Measurements from ENCODE around the gene MGA. TPM values are rescaled to one million over a fixed set of nuclear protein-coding genes. Genes with fewer than 3 reads are reported as not detected.

The MGA gene
- total and polyA plus RNA-seq, 2 experiments from 2014 or later: 13.2 to 14.8 TPM

- H3K9me3 ChIP-seq (ENCODE audit: low read depth): no peaks in the 10 kb centered on the region
- H3K4me3 ChIP-seq: no peak overlapping the region
- no peak overlapping the region for H3K9ac ChIP-seq
- no peaks in the 10 kb centered on the region for H3K27me3 ChIP-seq (replicated peaks; ENCODE audit: insufficient read depth)
- 93 to 97% methylated on average over 10 of the region's 10 CpGs for WGBS, 2 experiments (ENCODE audit: low coverage in 1 of 2, low lambda C conversion rate in 2 of 2, missing lambda C conversion rate in 2 of 2)
- peaks cover 25% of the 10 kb centered on the region for H3K79me2 ChIP-seq (ENCODE audit: insufficient read depth)
- no peak overlapping the region for H2AFZ ChIP-seq
- DNase-seq: no peak
- H3K4me1 ChIP-seq (ENCODE audit: insufficient read depth): peaks cover 19% of the 10 kb centered on the region
- in situ Hi-C loops (cut with MboI): no loop called here
- H3K27ac ChIP-seq: no peak overlapping the region
- H3K4me2 ChIP-seq (ENCODE audit: unreplicated experiment): no peak overlapping the region
- H3K9me2 ChIP-seq (ENCODE audit: insufficient read depth): no peaks in the 10 kb centered on the region
- TF ChIP-seq EZH2phosphoT487 (IDR thresholded peaks at IDR 0.05; ENCODE audit: insufficient read depth, low read depth) (no peak), EZH2 (IDR thresholded peaks at IDR 0.05; ENCODE audit: insufficient read depth, poor library complexity, severe bottlenecking) (no peak)
- H3F3A ChIP-seq (ENCODE audit: insufficient read depth): peaks cover 10% of the 10 kb centered on the region; the same call in 1 of the 2 replicates
- no peaks in the 10 kb centered on the region for H3K36me3 ChIP-seq (ENCODE audit: low read depth)
- no peaks in the 10 kb centered on the region for H4K20me1 ChIP-seq (ENCODE audit: insufficient read depth)
Observed at GRCh38 chr15:41806291-41807181, 146.3 kb downstream of the MGA start.

DNA sequence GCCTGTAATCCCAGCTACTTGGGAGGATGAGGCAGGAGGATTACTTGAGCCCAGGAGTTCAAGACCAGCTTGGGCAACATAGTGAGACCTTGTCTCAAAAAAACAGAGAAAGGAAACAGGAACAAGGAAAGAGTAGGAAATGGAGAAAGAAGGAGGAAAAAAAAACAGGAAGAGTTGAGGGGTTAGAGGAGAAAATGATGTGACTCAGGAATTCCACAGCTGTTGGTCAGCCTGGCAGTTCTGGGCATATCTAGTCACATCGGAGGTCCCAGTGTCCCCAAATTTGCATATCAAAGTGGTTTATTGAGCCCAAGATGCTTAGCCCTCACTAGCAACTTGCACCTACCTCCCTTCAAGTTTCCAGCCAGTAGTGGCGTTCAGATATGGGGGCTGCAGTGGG, 148.9 kb downstream of the MGA start:
- Histone ChIP-seq H3F3A (ENCODE audit: insufficient read depth) (no peaks in the 10 kb centered on the region), H3K9me3 (ENCODE audit: low read depth) (no peaks in the 10 kb centered on the region), H3K79me2 (ENCODE audit: insufficient read depth) (peaks cover 13% of the 10 kb centered on the region; the same call in 1 of the 2 replicates), H3K36me3 (ENCODE audit: low read depth) (no peaks in the 10 kb centered on the region), H3K27me3 (replicated peaks; ENCODE audit: insufficient read depth) (no peaks in the 10 kb centered on the region), H3K4me3 (no peak overlapping the region), H4K20me1 (ENCODE audit: insufficient read depth) (no peaks in the 10 kb centered on the region), H3K4me1 (ENCODE audit: insufficient read depth) (peaks cover 10% of the 10 kb centered on the region), H3K4me2 (ENCODE audit: unreplicated experiment) (peak overlapping the region; percentile 31), H3K9ac (no peak overlapping the region), H2AFZ (no peak overlapping the region), H3K9me2 (ENCODE audit: insufficient read depth) (no peaks in the 10 kb centered on the region), H3K27ac (no peak overlapping the region)
- in situ Hi-C loops (cut with MboI): no loop called here
- whole genome bisulfite sequencing, 2 experiments (ENCODE audit: low coverage in 1 of 2, low lambda C conversion rate in 2 of 2, missing lambda C conversion rate in 2 of 2): 38 to 41% methylated on average over 2 of the region's 2 CpGs
- DNase-seq: peak; percentile 63
- no peak for TF ChIP-seq EZH2 (IDR thresholded peaks at IDR 0.05; ENCODE audit: insufficient read depth, poor library complexity, severe bottlenecking)
- TF ChIP-seq EZH2phosphoT487 (IDR thresholded peaks at IDR 0.05; ENCODE audit: insufficient read depth, low read depth): no peak

DNA sequence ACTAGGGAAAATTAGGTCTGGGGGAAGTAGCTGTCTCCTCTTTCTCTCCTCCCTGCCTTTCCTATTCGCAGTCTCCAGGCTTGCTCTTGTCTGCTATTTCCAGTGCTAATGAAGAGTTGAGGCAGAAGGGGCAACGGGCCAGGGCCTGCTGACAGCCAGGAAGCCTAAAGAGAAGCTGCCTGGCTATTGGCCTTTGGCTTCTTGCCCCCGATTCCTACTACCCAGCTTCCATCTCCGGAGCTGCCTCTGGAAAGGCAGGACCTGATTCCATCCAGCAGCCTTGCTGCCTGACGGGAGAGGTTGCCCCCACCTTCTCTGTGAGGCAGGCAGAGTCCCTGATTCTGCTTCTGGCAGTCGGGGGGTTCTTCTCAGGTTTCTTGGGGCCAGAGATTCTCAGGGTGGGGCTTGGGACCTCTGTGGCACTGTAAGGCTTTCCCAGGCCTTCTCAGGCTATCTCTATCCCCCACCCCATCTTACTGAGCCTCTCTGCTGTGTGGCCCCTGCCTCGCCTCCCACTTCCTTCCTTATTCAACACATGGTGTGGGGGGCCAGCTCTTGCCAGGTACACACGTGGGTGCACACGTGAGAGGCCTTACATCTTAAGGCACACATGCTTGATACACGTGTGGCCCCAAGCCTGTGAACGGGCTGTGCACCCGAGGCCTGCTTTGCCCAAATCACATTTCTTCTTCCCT, 149.5 kb downstream of the MGA start:
- H3K4me2 ChIP-seq (ENCODE audit: unreplicated experiment): no peak overlapping the region
- H3K4me3 ChIP-seq: no peak overlapping the region
- H3K9me3 ChIP-seq (ENCODE audit: low read depth): no peaks in the 10 kb centered on the region
- peaks cover 9% of the 10 kb centered on the region; the same call in 1 of the 2 replicates for H3K79me2 ChIP-seq (ENCODE audit: insufficient read depth)
- H3K9me2 ChIP-seq (ENCODE audit: insufficient read depth): no peaks in the 10 kb centered on the region
- H4K20me1 ChIP-seq (ENCODE audit: insufficient read depth): no peaks in the 10 kb centered on the region
- 51 to 56% methylated on average over 12 of the region's 12 CpGs for WGBS, 2 experiments (ENCODE audit: low coverage in 1 of 2, low lambda C conversion rate in 2 of 2, missing lambda C conversion rate in 2 of 2)
- H3K27me3 ChIP-seq (replicated peaks; ENCODE audit: insufficient read depth): no peaks in the 10 kb centered on the region
- peaks cover 10% of the 10 kb centered on the region for H3K4me1 ChIP-seq (ENCODE audit: insufficient read depth)
- no peak overlapping the region for H3K9ac ChIP-seq
- in situ Hi-C loops (cut with MboI): no loop called here
- no peak for DNase-seq
- H3K27ac ChIP-seq: no peak overlapping the region
- no peaks in the 10 kb centered on the region for H3F3A ChIP-seq (ENCODE audit: insufficient read depth)
- no peaks in the 10 kb centered on the region for H3K36me3 ChIP-seq (ENCODE audit: low read depth)
- no peak overlapping the region for H2AFZ ChIP-seq
- TF ChIP-seq EZH2phosphoT487 (IDR thresholded peaks at IDR 0.05; ENCODE audit: insufficient read depth, low read depth) (no peak), EZH2 (IDR thresholded peaks at IDR 0.05; ENCODE audit: insufficient read depth, poor library complexity, severe bottlenecking) (no peak)

DNA sequence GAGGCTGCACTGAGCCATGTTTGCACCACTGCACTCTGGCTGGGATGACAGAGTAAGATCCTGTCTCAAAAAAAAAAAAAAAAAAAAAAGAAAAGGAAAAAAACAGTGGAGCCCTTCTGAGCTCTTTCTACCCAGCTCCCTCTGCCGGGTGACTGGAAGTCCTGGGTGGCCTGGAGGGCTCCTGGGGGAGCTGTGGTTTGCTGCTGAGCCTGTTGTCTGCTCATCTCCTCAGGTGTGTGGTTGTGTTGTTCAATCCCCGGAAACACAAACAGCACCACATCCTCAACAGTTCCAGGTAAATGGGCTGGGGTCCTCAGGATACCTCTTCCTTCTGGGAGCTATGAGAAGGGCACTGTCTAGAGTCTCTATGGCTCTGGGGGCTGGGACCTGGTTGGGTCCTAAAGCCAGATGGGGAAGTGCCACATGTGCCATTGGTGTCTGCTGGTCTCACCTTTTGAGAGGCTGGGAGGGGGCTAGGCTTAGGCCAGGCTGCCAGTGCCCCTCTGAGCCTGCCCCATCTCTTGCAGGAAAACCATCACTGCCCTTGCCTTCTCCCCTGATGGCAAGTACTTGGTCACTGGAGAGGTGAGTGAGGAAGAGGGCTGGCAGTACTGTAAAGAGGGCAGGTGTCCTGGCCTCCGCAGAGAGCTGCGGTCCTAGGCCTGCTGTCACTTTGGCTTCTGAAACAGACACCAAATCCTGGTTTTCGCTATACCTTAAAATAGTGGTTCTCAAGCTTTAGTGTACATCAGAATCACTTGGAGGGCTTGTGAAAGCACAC, 150.6 kb downstream of the MGA start:
- no peak for TF ChIP-seq EZH2phosphoT487 (IDR thresholded peaks at IDR 0.05; ENCODE audit: insufficient read depth, low read depth)
- Histone ChIP-seq H3K9ac (no peak overlapping the region), H2AFZ (no peak overlapping the region), H3K79me2 (ENCODE audit: insufficient read depth) (peaks cover 9% of the 10 kb centered on the region; the same call in 1 of the 2 replicates), H3K36me3 (ENCODE audit: low read depth) (no peaks in the 10 kb centered on the region), H3K4me2 (ENCODE audit: unreplicated experiment) (no peak overlapping the region), H3K4me3 (no peak overlapping the region), H4K20me1 (ENCODE audit: insufficient read depth) (no peaks in the 10 kb centered on the region), H3K9me2 (ENCODE audit: insufficient read depth) (no peaks in the 10 kb centered on the region), H3K27ac (no peak overlapping the region), H3F3A (ENCODE audit: insufficient read depth) (no peaks in the 10 kb centered on the region), H3K27me3 (replicated peaks; ENCODE audit: insufficient read depth) (no peaks in the 10 kb centered on the region), H3K4me1 (ENCODE audit: insufficient read depth) (peaks cover 10% of the 10 kb centered on the region), H3K9me3 (ENCODE audit: low read depth) (no peaks in the 10 kb centered on the region)
- 84 to 91% methylated on average over 5 of the region's 5 CpGs for WGBS, 2 experiments (ENCODE audit: low coverage in 1 of 2, low lambda C conversion rate in 2 of 2, missing lambda C conversion rate in 2 of 2)
- DNase-seq: peak; percentile 37
- in situ Hi-C loops (cut with MboI): no loop called here
